NCI-H446 treated with DMSO at 0.1 percent for 48 hours (cell line): ENCODE measurements around the gene SLC4A2.
"Not testable (repeated sequence)": the region's sequence is repeated elsewhere in the genome, so short reads cannot be mapped to it uniquely, and the experiment has no call there.

ENCODE experiments used
- DNase-seq: peaks from one replicate; lab custom pipeline; 2025; lab: John Stamatoyannopoulos, UW

SLC4A2 gene

GRCh38 chr7:151059367-151060112 is at the start of gene SLC4A2:
SLC4A2 (plus strand) TSS chr7:151059589; CDS start chr7:151061988, 2,399 bp downstream.
- DNase-seq = peak; percentile 16

- no peak for DNase-seq
These were observed 49.4 kb upstream of the SLC4A2 start for GRCh38 chr7:151010037-151010306.

GRCh38 chr7:151010307-151011096 is 48.9 kb upstream of the SLC4A2 start:
- DNase-seq = no peak

GRCh38 chr7:151011097-151011409 is 48.3 kb upstream of the SLC4A2 start:
- no peak for DNase-seq

GRCh38 chr7:151011616-151012015 is 47.8 kb upstream of the SLC4A2 start:
- not testable (repeated sequence) for DNase-seq

- DNase-seq = no peak
These were observed 47.2 kb upstream of the SLC4A2 start for GRCh38 chr7:151012031-151012692.

GRCh38 chr7:151012911-151013347 is 46.5 kb upstream of the SLC4A2 start:
- no peak for DNase-seq

GRCh38 chr7:151013356-151013732 is 46.0 kb upstream of the SLC4A2 start:
- DNase-seq = no peak

- DNase-seq = no peak
These were observed 45.5 kb upstream of the SLC4A2 start for GRCh38 chr7:151013733-151014497.

GRCh38 chr7:151014950-151015349 is 44.4 kb upstream of the SLC4A2 start:
- no peak for DNase-seq

GRCh38 chr7:151015967-151016366 is 43.4 kb upstream of the SLC4A2 start:
- DNase-seq = no peak

GRCh38 chr7:151016505-151016904 is 42.9 kb upstream of the SLC4A2 start:
- DNase-seq = no peak

GRCh38 chr7:151016942-151017341 is 42.4 kb upstream of the SLC4A2 start:
- no peak for DNase-seq

GRCh38 chr7:151017370-151017952 is 41.9 kb upstream of the SLC4A2 start:
- DNase-seq = no peak

GRCh38 chr7:151017953-151018420 is 41.4 kb upstream of the SLC4A2 start:
- DNase-seq = no peak

GRCh38 chr7:151018421-151019129 is 40.8 kb upstream of the SLC4A2 start:
- no peak for DNase-seq

GRCh38 chr7:151019130-151019447 is 40.3 kb upstream of the SLC4A2 start:
- DNase-seq = no peak

- DNase-seq = no peak
These were observed 39.2 kb upstream of the SLC4A2 start for GRCh38 chr7:151020231-151020630.

- DNase-seq = no peak
These were observed 36.2 kb upstream of the SLC4A2 start for GRCh38 chr7:151023232-151023631.

GRCh38 chr7:151024435-151025056 is 34.8 kb upstream of the SLC4A2 start, which contains the start of gene ATG9B:
ATG9B (minus strand) TSS chr7:151024494; CDS start chr7:151024423, 71 bp downstream.
- no peak for DNase-seq
